ENCODE results near the gene FSTL5.

Gene FSTL5

DNA sequence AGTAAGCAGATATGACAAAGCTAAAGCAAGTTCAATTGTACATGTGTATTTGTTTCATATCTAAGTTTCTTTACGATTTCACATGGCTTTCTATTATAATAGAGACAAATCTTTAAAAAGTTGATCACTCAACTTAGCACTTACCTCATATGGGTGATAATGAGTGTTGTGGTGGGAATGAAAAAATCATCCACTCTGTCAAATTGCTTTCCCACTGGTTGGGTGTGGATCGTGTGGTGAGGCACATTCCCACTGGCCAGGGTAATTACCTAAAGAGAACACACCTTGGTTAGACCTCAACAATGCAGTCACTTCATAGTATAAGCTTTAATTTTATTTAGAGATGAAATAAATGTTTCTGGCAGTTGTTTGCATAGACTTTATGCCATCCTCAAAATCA is 708.9 kb downstream of the FSTL5 start:
- no peak for DNase-seq (ENCODE audit: extremely low read depth, low read depth)
- TF ChIP-seq, protein P1, sequence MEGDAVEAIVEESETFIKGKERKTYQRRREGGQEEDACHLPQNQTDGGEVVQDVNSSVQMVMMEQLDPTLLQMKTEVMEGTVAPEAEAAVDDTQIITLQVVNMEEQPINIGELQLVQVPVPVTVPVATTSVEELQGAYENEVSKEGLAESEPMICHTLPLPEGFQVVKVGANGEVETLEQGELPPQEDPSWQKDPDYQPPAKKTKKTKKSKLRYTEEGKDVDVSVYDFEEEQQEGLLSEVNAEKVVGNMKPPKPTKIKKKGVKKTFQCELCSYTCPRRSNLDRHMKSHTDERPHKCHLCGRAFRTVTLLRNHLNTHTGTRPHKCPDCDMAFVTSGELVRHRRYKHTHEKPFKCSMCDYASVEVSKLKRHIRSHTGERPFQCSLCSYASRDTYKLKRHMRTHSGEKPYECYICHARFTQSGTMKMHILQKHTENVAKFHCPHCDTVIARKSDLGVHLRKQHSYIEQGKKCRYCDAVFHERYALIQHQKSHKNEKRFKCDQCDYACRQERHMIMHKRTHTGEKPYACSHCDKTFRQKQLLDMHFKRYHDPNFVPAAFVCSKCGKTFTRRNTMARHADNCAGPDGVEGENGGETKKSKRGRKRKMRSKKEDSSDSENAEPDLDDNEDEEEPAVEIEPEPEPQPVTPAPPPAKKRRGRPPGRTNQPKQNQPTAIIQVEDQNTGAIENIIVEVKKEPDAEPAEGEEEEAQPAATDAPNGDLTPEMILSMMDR (IDR thresholded peaks at IDR 0.05; ENCODE audit: low read depth, low read length), result no peak

DNA sequence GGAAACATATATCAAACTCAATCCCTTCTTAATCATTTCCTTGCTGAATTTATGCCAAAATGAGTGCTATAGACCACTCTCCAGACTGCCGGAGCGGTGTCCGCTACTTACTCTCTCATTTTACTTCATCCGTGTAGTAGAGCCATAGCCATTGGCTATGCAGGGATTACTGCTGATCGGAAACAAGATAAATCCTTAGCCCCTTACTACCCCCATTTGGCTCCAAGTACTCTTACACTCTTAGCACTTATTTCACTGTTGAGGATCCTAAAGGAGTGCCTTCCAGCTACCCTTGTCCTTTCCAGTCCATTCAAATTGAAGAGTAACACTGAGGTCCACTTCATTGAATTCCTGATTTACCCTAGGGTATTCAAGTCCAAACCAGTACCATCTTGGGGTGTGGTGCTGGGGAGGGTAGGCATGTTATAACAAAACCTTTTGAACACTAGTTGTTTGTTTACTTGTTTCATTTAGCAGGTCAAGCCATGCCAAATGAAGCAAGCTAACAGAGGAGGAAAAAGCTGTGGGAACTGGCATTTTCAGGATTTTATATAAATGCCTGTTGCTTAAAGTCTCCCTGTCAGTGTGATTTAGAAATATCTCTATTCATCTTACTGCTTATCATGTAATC is 715.1 kb downstream of the FSTL5 start:
- TF ChIP-seq, protein P1 (IDR thresholded peaks at IDR 0.05; ENCODE audit: low read depth, low read length), result no peak
- no peak for DNase-seq (ENCODE audit: extremely low read depth, low read depth)

DNA sequence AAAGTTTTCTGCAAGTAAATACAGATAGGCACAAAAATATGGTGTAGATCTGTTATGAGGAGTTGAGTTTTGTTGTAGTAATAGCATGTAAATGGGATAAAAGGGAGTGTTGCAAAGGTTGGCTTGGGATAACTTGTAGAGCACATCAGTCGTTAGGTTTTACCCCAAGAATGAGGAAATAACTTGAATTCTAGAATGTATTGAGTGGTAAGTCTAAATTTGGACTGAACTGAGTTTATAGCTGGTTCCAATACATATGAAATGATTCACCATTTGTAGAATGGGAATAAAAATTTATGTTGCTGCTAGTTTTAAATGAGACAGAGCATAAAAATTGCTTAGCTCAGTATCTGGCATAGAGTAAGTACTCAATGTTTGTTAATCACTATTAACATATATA is 719.2 kb downstream of the FSTL5 start:
- TF ChIP-seq, protein P1 (IDR thresholded peaks at IDR 0.05; ENCODE audit: low read depth, low read length), result no peak
- no peak for DNase-seq (ENCODE audit: extremely low read depth, low read depth)

DNA sequence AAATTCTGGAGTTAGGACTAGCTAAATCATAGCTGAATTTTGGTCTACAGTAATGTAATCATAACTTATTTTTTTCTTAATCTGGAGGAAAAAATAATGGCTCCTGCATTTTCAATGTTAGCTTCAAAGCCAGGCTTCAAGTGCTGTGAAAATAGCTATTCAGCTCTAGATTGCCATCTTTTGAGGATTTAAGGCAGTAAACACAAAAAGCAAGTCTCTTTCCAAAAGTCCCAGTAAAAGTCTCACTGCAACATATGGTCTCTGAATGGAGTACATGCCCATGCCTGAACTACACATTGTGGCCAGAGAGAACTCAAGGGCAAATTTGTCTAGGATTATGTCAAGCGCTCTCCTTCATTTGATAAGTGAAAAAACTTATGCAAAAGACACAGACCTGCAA is 720.9 kb downstream of the FSTL5 start:
- TF ChIP-seq, protein P1 (IDR thresholded peaks at IDR 0.05; ENCODE audit: low read depth, low read length), result no peak
- no peak for DNase-seq (ENCODE audit: extremely low read depth, low read depth)

DNA sequence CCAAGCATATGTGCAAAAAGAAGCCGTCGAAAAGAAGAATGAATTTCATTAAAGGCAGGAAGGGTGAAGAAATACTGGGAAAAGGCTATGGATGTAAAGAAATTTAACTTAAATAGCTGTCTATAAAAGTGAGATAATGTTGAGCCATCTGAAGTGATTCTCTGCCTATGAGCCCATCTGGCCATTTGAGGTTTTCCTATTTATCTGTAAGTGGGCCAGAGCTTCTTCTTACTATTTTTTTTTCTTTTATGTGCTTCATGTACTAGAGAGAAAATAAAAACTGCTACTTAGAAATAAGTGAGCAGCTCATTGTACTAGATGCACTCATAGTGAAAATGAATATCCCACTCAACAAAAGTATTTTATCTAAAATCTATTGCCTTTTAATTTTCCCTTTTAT is 725.7 kb downstream of the FSTL5 start:
- TF ChIP-seq, protein P1 (IDR thresholded peaks at IDR 0.05; ENCODE audit: low read depth, low read length), result no peak

DNA sequence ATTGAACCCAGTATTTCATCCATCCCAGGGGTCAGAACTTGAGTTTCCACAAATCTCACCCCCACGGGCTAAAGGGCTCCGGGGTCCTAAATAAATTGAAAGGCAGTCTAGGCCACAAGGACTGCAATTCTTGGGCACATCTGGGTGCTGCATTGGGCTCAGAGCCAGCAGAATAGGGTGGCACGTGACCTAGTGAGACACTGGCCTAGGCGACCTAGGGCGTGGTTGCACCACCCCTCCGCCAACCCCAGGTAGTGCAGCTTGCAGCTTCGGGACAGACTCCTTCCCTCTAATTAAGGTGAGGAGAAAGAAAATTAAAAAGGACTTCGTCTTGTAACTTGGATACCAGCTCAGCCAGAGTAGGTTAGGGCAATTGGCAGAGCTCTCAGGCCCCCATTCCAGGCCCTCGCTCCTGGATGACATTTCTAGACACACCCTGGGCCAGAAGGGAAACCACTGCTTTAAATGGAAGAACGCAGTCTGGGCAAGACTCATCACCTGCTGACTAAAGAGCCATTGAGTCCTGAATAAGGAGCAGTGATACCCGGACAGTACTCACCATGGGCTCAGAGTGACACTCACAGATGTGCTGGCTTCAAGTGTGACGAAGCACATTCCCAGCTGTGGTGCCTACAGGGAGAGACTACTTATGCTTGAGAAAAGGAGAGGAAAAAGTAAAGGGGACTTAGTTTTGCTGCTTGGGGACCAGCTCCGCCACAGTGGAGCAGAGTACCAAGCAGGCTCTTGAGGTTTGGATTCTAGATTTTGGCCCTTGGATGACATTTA is 735.4 kb downstream of the FSTL5 start:
- no peak for DNase-seq (ENCODE audit: extremely low read depth, low read depth)
- TF ChIP-seq, protein P1 (IDR thresholded peaks at IDR 0.05; ENCODE audit: low read depth, low read length), result no peak

More for the DNA sequence above, 725.7 kb downstream of the FSTL5 start:
- DNase-seq (ENCODE audit: extremely low read depth, low read depth), result no peak

DNA sequence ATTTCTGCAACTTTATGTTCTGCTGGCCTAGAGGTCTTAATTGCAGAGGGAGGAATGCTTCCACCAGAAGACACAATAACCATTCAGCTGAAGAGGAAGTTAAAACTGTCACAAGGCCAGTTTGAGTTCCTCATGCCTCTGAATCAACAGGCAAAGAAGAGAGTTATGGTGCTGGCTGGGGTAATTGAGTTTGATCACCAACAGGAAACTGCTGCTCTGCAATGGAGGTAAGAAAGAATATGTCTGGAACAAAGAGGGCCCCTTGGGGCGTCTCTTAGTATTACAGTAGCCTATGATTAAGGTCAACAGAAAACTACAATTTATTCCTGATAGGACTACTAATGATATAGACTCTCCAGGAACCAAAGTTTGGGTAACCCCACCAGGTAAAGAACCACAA is 744.0 kb downstream of the FSTL5 start:
- TF ChIP-seq, protein P1 (IDR thresholded peaks at IDR 0.05; ENCODE audit: low read depth, low read length), result no peak

More for the DNA sequence above, 744.0 kb downstream of the FSTL5 start:
- DNase-seq (ENCODE audit: extremely low read depth, low read depth), result no peak
